Measurements from ENCODE around the gene ARHGAP27. TPM values are rescaled to one million over a fixed set of nuclear protein-coding genes. Genes with fewer than 3 reads are reported as not detected.
A peak's percentile ranks its signal among the peaks of the same experiment; 100 is the strongest.

Gene ARHGAP27
- total and polyA plus RNA-seq, 2 experiments from 2014 or later: 21.1 to 27.9 TPM

DNA sequence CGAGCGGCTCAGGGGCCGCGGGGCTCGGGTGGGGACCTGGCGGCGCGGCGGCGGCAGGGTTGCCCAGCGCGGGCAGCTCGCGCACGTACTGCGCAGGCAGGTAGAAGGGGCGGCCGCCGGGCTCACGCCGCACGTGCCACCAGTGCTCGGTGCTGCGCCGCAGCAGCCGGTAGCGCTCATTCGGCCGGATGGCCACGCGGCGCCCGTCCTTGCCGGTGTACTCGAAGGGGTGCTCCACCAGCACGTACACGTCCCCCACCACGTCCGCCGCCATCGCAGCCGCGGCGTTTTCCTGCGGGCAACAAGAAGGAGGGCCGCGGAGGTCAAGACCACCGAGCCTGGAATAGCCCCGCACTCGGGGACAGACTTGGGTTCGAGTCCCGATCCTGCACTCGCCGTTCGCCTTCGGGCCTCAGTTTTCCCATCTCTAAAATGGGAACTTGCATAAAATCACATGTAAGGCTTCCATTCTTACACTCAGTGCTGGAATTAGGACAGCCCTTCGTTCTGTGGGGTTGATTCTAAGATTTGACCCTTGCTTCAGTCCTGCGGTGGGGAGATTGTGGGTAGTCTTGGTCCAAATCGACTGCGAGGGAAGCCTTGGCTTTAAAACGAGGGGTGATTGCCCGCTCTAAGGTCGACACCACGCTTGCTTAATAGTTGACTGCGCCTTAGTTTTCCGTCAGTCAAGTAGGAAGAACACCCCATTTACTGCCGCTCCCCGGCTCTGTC is 2.5 kb downstream of the ARHGAP27 start:
- Histone ChIP-seq H4K20me1 (ENCODE audit: insufficient read depth, poor library complexity, severe bottlenecking) (no peaks in the 10 kb centered on the region), H3K79me2 (no peaks in the 10 kb centered on the region), H3K9me3 (ENCODE audit: low read depth) (no peaks in the 10 kb centered on the region), H3K4me1 (ENCODE audit: insufficient read depth) (peaks cover 32% of the 10 kb centered on the region), H3K27me3 (peaks cover 35% of the 10 kb centered on the region), H3K4me3 (no peak overlapping the region), H3K4me2 (peak overlapping the region; percentile 98), H3K27ac (peak overlapping the region; percentile 26), H3K9me2 (replicated peaks; ENCODE audit: insufficient read depth) (no peaks in the 10 kb centered on the region), H2AFZ (no peak overlapping the region), H3K36me3 (replicated peaks; ENCODE audit: insufficient read depth, low read depth) (no peaks in the 10 kb centered on the region)
- WGBS (ENCODE audit: low lambda C conversion rate, missing lambda C conversion rate): 20% methylated on average over 67 of the region's 68 CpGs
- DNase-seq (ENCODE audit: low spot score): no peak
- TF ChIP-seq EZH2 (IDR thresholded peaks at IDR 0.05; ENCODE audit: borderline replicate concordance) (peak; percentile 59), EZH2phosphoT487 (IDR thresholded peaks at IDR 0.05; ENCODE audit: low read depth, severe bottlenecking, unreplicated experiment) (no peak)

DNA sequence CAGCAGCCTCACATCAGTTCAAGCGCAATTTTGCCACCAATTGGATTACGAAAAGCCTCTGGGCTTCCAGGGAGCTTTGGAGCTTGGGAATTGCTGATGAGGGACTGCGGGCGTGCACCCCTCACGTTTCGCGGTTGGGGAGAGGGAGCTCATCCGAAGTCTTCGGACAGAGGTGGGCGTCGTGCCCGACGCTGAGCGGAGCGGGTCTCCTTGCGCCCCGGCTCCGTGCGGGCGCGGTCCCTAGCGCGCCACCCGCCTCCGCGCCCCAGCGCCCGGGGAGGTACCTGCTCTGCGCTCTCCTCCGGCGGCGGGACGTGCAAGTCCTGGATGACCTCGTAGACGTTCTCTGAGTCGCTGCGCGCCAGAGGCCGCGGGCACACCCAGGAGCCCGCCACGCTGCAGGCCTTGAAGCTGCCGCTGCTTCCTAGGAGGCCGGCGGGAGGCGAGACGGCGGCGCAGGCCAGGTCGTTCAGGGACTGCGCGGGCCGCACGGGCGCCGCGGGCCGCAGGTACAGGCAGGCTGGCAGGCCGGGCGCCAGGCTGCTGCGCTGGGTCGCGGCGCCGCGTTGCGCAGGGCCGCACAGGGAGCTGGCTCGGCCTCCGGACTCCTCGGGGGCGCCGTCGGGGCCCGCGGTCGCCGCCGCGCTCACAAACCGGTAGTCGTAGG is 3.2 kb downstream of the ARHGAP27 start:
- H3K4me1 ChIP-seq (ENCODE audit: insufficient read depth): peaks cover 32% of the 10 kb centered on the region
- DNase-seq (ENCODE audit: low spot score): peak; percentile 69

DNA sequence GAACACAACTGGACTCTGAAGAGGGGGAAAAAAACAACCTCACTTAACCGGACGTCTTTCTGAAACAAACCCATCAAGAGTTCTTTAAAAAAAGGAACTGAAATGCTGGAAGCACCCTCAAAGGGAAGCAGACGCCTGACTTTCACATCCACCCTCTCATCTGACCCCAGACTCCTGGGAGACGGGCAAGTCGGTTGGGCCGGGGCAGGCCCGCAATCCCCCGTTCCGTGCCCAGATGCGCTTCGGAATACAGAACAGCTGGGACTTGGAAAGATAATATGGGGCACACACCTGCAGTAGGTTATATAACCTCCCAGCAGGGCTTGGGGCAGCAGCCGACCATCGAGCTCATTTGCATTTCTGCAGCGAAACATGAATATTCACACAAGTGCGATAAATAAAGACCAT is 3.7 kb downstream of the ARHGAP27 start:
- TF ChIP-seq EZH2phosphoT487 (IDR thresholded peaks at IDR 0.05; ENCODE audit: low read depth, severe bottlenecking, unreplicated experiment) (no peak), EZH2 (IDR thresholded peaks at IDR 0.05; ENCODE audit: borderline replicate concordance) (peak; percentile 52)
- TF ChIP-seq, protein P1, sequence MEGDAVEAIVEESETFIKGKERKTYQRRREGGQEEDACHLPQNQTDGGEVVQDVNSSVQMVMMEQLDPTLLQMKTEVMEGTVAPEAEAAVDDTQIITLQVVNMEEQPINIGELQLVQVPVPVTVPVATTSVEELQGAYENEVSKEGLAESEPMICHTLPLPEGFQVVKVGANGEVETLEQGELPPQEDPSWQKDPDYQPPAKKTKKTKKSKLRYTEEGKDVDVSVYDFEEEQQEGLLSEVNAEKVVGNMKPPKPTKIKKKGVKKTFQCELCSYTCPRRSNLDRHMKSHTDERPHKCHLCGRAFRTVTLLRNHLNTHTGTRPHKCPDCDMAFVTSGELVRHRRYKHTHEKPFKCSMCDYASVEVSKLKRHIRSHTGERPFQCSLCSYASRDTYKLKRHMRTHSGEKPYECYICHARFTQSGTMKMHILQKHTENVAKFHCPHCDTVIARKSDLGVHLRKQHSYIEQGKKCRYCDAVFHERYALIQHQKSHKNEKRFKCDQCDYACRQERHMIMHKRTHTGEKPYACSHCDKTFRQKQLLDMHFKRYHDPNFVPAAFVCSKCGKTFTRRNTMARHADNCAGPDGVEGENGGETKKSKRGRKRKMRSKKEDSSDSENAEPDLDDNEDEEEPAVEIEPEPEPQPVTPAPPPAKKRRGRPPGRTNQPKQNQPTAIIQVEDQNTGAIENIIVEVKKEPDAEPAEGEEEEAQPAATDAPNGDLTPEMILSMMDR (IDR thresholded peaks at IDR 0.05; ENCODE audit: poor library complexity): no peak
- Histone ChIP-seq H4K20me1 (ENCODE audit: insufficient read depth, poor library complexity, severe bottlenecking) (no peaks in the 10 kb centered on the region), H3K9me3 (ENCODE audit: low read depth) (no peaks in the 10 kb centered on the region), H3K4me1 (ENCODE audit: insufficient read depth) (peaks cover 32% of the 10 kb centered on the region), H3K27me3 (peaks cover 35% of the 10 kb centered on the region), H3K9me2 (replicated peaks; ENCODE audit: insufficient read depth) (no peaks in the 10 kb centered on the region), H3K36me3 (replicated peaks; ENCODE audit: insufficient read depth, low read depth) (no peaks in the 10 kb centered on the region), H3K79me2 (peaks cover 8% of the 10 kb centered on the region), H3K27ac (no peak overlapping the region), H3K4me3 (no peak overlapping the region), H3K4me2 (peak overlapping the region; percentile 98), H2AFZ (no peak overlapping the region)
- WGBS (ENCODE audit: low lambda C conversion rate, missing lambda C conversion rate): 21% methylated on average over 15 of the region's 15 CpGs
- DNase-seq (ENCODE audit: low spot score): no peak

More for the DNA sequence above, 3.2 kb downstream of the ARHGAP27 start:
- WGBS (ENCODE audit: low lambda C conversion rate, missing lambda C conversion rate): 5% methylated on average over 79 of the region's 82 CpGs
- Histone ChIP-seq H2AFZ (no peak overlapping the region), H3K4me2 (peak overlapping the region; percentile 98), H3K36me3 (replicated peaks; ENCODE audit: insufficient read depth, low read depth) (no peaks in the 10 kb centered on the region), H3K4me3 (no peak overlapping the region), H3K9me3 (ENCODE audit: low read depth) (no peaks in the 10 kb centered on the region), H3K9me2 (replicated peaks; ENCODE audit: insufficient read depth) (no peaks in the 10 kb centered on the region), H3K79me2 (peaks cover 3% of the 10 kb centered on the region), H4K20me1 (ENCODE audit: insufficient read depth, poor library complexity, severe bottlenecking) (no peaks in the 10 kb centered on the region), H3K27me3 (peaks cover 35% of the 10 kb centered on the region), H3K27ac (no peak overlapping the region)
- TF ChIP-seq EZH2phosphoT487 (IDR thresholded peaks at IDR 0.05; ENCODE audit: low read depth, severe bottlenecking, unreplicated experiment) (peak; percentile 52), EZH2 (IDR thresholded peaks at IDR 0.05; ENCODE audit: borderline replicate concordance) (peak; percentile 84)
- TF ChIP-seq, protein P1 (IDR thresholded peaks at IDR 0.05; ENCODE audit: poor library complexity): no peak

All from hepatocyte (in vitro differentiated cells).